GM12874 (cell line): ENCODE measurements around the gene FERD3L.

Experiments
- TF ChIP-seq, protein P1 (sequence below): IDR thresholded peaks from 2 replicates; pipeline ENCODE4 v1.5.1; 2011; ENCODE audit warnings: low read depth, mild to moderate bottlenecking, control low read depth, low read length, moderate library complexity; ENCODE audit not compliant: insufficient read depth

FERD3L gene

DNA sequence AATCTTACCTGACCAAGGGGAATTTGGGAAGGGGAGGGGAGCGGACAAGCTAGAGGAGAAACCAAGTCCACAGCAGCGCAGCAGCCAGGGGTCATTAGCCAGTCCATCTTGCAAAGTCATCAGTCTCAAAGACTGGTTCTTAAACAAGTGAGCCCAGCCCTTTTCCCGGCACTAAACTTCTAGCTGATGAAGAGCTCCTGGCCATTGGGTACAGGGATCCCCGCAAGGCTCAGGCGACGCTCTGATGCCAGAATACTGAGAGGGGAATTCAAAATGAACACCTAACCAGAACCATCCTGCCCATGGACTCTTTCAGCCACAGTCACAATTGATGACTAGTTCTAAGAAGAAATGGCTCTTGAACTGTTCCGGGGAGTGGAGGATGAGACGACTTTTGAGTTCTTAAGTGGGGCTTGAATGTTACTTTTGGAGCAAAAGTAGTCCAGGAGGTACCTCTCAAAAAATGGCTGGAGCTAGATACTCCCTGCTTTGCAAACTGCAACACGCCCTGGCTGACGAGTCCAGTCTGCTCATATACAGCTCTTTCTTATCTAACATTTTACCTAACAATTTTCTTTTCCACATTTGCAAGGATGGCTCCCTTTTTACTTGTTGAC, 25.2 kb downstream of the FERD3L start:
- TF ChIP-seq, protein P1, sequence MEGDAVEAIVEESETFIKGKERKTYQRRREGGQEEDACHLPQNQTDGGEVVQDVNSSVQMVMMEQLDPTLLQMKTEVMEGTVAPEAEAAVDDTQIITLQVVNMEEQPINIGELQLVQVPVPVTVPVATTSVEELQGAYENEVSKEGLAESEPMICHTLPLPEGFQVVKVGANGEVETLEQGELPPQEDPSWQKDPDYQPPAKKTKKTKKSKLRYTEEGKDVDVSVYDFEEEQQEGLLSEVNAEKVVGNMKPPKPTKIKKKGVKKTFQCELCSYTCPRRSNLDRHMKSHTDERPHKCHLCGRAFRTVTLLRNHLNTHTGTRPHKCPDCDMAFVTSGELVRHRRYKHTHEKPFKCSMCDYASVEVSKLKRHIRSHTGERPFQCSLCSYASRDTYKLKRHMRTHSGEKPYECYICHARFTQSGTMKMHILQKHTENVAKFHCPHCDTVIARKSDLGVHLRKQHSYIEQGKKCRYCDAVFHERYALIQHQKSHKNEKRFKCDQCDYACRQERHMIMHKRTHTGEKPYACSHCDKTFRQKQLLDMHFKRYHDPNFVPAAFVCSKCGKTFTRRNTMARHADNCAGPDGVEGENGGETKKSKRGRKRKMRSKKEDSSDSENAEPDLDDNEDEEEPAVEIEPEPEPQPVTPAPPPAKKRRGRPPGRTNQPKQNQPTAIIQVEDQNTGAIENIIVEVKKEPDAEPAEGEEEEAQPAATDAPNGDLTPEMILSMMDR, result no peak

DNA sequence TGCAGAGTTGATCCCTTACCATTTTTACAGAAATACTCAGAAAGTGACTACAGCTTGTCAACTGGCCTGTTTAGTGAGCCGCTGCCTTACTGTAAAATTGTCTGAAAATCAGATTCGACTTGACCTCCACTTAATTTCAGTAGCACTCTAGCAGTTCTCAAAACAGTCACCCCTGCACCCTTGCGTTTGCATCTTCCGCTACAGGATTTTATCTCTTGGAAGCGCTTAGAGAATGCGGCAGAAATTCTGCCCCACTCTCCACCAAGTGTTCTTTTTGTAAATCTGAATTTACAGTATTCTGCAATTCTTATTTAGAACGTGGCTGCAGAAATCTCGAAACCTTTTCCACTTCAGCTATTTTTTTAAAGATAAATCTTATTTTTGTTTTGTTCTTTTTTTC, 25.8 kb downstream of the FERD3L start:
- TF ChIP-seq, protein P1, result no peak

DNA sequence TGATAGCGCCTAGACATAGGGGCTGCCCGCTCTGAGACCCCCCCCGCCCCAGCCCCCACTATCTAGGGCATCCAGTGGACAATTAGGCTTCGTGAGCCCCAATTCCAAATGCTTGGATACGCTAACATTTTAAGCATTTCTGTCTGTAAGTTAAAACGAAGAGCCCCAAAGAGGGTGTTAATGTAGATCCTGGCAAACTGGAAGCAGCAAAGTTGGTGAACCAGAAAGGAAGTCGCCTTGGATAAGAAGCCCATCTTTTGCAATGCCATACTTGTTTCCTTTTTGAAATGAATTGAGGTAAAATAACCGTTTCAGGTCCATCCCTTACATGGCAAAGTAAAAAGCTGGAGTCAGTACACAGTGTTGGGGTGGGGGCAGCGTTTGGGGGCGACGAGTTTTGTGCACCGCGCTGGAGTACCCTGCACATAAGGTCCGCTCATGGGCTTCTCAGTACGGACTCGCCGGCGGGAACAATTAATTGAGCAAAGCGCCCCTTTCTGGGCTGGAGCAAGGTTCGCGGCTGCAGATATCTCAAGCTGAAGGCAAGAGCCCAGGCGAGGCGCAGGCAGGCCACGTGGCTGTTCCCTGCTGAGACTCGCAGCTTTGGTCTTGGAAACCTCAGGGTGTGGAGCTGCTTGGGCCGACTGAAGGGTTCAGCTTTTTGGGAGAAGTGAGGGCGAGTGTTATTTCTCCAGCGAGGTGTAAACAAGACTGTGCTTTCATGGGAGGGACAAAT, 26.4 kb downstream of the FERD3L start:
- TF ChIP-seq, protein P1, result no peak

DNA sequence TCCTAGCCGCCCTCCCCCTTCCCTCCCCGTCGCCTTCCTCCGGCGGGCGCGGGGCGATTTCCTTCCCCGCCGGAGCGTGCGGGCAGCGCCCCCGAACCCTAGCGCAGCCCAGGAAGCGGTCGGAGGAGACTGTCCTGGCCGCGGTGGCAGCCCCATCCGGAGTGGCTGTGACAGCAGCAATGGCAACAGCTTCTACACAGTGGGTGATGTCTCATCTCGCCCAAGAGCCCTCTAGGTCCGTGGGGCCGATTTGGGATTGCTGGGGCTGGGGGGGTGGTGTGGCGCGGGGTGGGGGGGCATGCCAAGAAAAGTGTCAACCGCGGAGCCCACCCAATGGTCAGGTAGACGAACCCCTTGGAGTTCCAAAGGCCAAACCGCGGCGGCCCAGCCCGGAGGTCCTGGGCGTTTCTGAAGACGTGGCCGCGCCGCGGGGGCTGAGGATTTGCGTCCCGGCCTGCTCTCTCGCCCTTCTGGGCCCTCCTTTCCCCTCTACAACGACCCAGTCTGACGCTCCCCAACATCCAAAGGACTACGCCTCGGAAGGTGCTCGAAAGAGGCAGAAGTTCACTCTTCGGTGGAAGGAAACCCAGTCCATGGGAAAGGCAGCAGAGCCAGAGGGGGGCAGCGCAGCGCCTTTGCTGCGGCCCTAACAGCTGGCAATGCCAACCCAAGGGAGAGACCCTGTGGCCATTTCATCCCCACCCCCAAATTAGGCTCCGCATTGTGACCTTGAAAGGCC, 27.2 kb downstream of the FERD3L start:
- TF ChIP-seq, protein P1, result no peak

DNA sequence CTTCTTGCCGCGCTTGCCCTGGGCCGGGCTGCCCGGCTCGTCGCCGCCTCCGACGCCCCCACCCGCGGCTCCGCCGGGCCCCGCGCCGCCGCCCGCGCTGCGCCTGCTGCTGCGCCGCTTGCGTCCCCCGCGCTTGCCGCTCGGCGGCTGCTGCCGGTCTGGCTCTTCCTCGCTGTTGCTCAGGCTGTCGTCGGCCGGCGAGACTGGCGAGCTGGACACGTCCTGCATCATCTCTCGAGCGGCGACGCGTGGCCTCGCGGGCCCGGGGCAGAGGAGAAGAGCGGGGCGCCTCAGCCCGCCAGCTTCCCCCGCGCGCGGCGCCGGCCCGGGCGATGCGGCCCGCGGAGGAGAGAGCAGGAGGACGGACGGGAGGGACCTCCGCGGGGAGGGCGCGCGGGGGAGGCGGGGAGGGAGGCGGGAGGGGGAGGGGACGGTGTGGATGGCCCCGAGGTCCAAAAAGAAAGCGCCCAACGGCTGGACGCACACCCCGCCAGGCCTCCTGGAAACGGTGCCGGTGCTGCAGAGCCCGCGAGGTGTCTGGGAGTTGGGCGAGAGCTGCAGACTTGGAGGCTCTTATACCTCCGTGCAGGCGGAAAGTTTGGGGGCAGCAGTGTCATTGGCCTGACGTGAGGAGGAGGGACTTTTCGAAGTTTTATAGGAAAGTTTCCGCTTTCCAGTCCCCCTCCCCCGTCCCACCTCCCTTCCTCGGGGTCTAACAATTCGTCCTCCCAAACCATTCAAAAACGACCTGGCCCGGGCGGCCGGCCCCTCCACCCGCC, 27.9 kb downstream of the FERD3L start, which contains the start of gene TWIST1:
TSS of gene TWIST1 (minus strand) at position 546 of the 779 bp plus-strand sequence. CDS start at position 231, 315 bp downstream.
- TF ChIP-seq, protein P1, result no peak

DNA sequence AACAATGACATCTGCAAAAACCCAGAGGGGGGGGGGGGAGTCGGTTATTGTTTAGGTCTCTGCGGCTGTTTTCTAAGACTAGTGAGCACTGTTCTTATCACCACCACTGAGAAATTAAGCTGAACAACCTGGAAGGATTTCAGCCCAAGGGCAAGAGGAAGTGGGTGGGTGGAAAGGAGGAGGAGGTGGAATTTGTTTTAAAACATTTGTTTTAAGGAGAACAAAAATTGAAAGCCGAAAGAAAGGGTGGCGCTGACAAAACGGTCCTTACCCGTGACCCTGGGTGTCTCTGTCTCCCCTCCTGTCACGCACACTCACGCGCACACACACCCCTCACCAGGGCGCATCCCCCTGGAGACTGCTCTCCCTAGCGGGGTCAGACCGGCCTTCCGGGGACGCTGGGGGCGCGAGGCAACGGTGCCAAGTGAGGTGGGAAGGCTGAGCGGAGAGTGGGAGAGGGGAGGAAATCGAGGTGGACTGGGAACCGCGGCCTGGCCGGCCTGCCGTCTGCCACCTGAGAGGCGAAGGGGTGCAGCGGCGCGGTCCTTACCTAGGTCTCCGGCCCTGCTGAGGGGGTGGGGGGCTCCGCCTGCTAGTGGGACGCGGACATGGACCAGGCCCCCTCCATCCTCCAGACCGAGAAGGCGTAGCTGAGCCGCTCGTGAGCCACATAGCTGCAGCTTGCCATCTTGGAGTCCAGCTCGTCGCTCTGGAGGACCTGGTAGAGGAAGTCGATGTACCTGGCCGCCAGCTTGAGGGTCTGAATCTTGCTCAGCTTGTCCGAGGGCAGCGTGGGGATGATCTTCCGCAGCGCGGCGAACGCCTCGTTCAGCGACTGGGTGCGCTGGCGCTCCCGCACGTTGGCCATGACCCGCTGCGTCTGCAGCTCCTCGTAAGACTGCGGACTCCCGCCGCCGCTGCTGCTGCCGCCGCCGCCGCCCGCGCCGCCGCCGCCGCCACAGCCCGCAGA, 28.8 kb downstream of the FERD3L start:
- TF ChIP-seq, protein P1, result no peak
